Sigmoid colon (tissue), 7 donors: Measurements from ENCODE around the gene SV2B. TPM values are rescaled to one million over a fixed set of nuclear protein-coding genes. Genes with fewer than 3 reads are reported as not detected.

ENCODE experiments used
- DNase-seq: peaks from one replicate; pipeline ENCODE4 v3.0.0-alpha.2; 2019
- H3K27ac ChIP-seq, 4 donors: fragments of 200-600 bp; sonication (generic); one replicate each; pipeline ENCODE4 v1.5.1; 2016 to 2019; ENCODE audit warnings: mild to moderate bottlenecking in 1 of 4
- H3K27me3 ChIP-seq, 3 donors: fragments of 200-600 bp; sonication (generic); one replicate each; pipeline ENCODE4 v1.5.1; 2019; ENCODE audit warnings: mild to moderate bottlenecking in 1 of 3
- H3K36me3 ChIP-seq, 4 donors: fragments of 200-600 bp; sonication (generic); one replicate each; pipeline ENCODE4 v1.5.1; 2016 to 2019
- H3K4me1 ChIP-seq, 4 donors: fragments of 200-600 bp; sonication (generic); one replicate each; pipeline ENCODE4 v1.5.1; 2017 to 2019
- H3K4me3 ChIP-seq, 4 donors: fragments of 200-600 bp; sonication (generic); one replicate each; pipeline ENCODE4 v1.5.1; 2017 to 2019; ENCODE audit warnings: mild to moderate bottlenecking in 2 of 4, moderate library complexity in 1 of 4
- H3K9me3 ChIP-seq, 4 donors: fragments of 200-600 bp in 3 of 4; sonication (generic) in 3 of 4; one replicate each; pipeline versions ENCODE4 v1.5.1 to v1.6.1; 2013 to 2019
- EP300 ChIP-seq, 4 donors: sonication (generic); formaldehyde crosslinking; IDR thresholded peaks; one replicate each; pipeline ENCODE4 v1.6.1; 2017; ENCODE audit warnings: antibody characterized with exemption in 4 of 4
- POLR2A ChIP-seq, 2 donors: fragments of 450-650 bp; IDR thresholded peaks; one replicate each; pipeline ENCODE4 v1.6.1; 2016; ENCODE audit warnings: antibody characterized with exemption in 2 of 2, mild to moderate bottlenecking in 2 of 2, moderate library complexity in 2 of 2
- POLR2AphosphoS5 ChIP-seq, 4 donors: sonication (generic); formaldehyde crosslinking; IDR thresholded peaks; one replicate each; pipeline ENCODE4 v1.6.1; 2017; ENCODE audit warnings: antibody characterized with exemption in 4 of 4
- whole genome bisulfite sequencing, 2 donors: extraction: QIAGEN DNeasy Blood & Tissue Kit; methylation state at CpG; one replicate each; pipeline ENCODE4 v1.1.7; 2013; 5-methylcytosine and 5-hydroxymethylcytosine counted together
- intact Hi-C: fragments of 100-400 bp; cut with DNase I; formaldehyde crosslinking; loops from one replicate; pipeline ENCODE4 v1.15.1; 2023
- polyA plus RNA-seq, 3 donors: library from polyadenylated mRNA; stranded (reverse); fragments of 200-250 nt; gene quantifications; one replicate each; pipeline ENCODE4 v1.2.3, GENCODE V29; 2013
- total RNA-seq, 4 donors: library from RNA; depleted of rRNA; stranded (reverse); fragments of >200 nt; gene quantifications; one replicate each; pipeline ENCODE4 v1.1.0, GENCODE V29; 2016
- TF ChIP-seq, protein P1 (sequence below), 4 experiments: fragments of 450-650 bp in 3 of 4; fragments of 200-600 bp in 1 of 4; IDR thresholded peaks; one replicate each; pipeline ENCODE4 v1.5.1; 2016 to 2019; ENCODE audit warnings: antibody characterized with exemption in 4 of 4, mild to moderate bottlenecking in 3 of 4, moderate library complexity in 2 of 4
- donor health status: healthy with polysubstance abuse.
- donor health status: Bipolar disorder and iron deficiency.
- donor health status: healthy.

SV2B gene
- total and polyA plus RNA-seq, 7 donors: 2.0 to 5.0 (median 3.1) TPM; not detected in 2

DNA sequence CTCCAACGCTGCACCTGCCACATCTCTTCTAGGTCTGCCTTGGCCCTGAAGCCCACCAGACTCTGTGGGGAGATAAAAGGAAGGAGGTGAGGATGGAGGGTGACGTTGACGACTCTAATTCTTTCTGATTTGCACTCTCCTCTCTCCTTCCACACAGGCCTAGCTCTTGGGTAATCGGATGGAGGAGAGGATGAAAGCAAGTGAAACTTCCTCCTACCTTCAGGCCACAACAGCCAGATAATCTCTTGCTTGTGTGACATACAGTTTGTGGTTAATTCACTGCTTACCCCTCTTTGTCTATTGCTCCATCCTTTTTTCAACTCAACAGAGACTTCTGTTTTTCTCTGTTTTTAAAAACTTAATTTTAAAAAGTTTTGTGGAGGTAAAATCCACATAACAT is 208.1 kb downstream of the SV2B start:
- Histone ChIP-seq H3K36me3 (no peaks in the 10 kb centered on the region), H3K27ac (no peak overlapping the region), H3K4me3 (no peak overlapping the region), H3K9me3 (no peaks in the 10 kb centered on the region), H3K27me3 (peaks cover 0 to 11% (median 11%) of the 10 kb centered on the region in 3 donors), H3K4me1 (peaks cover 0 to under 1% (median under 1%) of the 10 kb centered on the region in 4 donors)
- DNase-seq: no peak
- intact Hi-C loops: loop anchor here (10.0 kb wide), 2 partner anchors 57 to 1407 kb away; no protein-coding TSS in a partner anchor
- TF ChIP-seq POLR2AphosphoS5 (IDR thresholded peaks at IDR 0.05): no peak
- TF ChIP-seq POLR2A (IDR thresholded peaks at IDR 0.05): no peak
- TF ChIP-seq EP300 (IDR thresholded peaks at IDR 0.05): no peak
- TF ChIP-seq, protein P1, sequence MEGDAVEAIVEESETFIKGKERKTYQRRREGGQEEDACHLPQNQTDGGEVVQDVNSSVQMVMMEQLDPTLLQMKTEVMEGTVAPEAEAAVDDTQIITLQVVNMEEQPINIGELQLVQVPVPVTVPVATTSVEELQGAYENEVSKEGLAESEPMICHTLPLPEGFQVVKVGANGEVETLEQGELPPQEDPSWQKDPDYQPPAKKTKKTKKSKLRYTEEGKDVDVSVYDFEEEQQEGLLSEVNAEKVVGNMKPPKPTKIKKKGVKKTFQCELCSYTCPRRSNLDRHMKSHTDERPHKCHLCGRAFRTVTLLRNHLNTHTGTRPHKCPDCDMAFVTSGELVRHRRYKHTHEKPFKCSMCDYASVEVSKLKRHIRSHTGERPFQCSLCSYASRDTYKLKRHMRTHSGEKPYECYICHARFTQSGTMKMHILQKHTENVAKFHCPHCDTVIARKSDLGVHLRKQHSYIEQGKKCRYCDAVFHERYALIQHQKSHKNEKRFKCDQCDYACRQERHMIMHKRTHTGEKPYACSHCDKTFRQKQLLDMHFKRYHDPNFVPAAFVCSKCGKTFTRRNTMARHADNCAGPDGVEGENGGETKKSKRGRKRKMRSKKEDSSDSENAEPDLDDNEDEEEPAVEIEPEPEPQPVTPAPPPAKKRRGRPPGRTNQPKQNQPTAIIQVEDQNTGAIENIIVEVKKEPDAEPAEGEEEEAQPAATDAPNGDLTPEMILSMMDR (IDR thresholded peaks at IDR 0.05): no peak
- 56 to 82% methylated on average over 4 of the region's 4 CpGs for WGBS, 2 donors

DNA sequence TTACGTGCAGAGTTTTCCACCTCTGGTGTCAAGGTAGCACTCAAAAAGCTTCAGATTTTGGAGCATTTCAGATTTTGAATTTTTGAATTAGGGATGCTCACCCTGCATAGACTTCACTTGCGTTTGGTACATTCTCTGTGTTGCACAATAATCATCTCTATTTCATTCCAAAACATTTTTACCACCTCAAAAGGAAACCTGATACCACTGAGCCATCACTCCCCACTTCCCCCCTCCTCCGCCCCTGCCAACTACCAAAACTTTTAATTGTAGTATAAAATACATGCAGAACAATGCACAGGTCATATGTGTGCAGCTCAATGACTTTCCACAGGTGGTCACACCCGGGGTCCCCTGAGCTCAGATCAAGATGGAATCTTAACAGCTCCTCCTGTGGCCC is 208.8 kb downstream of the SV2B start:
- intact Hi-C loops: loop anchor here (10.0 kb wide), 2 partner anchors 56 to 1406 kb away; no protein-coding TSS in a partner anchor
- Histone ChIP-seq H3K27ac (no peak overlapping the region), H3K9me3 (no peaks in the 10 kb centered on the region), H3K4me3 (no peak overlapping the region), H3K27me3 (peaks cover 0 to 4% (median 4%) of the 10 kb centered on the region in 3 donors), H3K36me3 (no peaks in the 10 kb centered on the region), H3K4me1 (no peaks in the 10 kb centered on the region)
- TF ChIP-seq POLR2A (IDR thresholded peaks at IDR 0.05): no peak
- no peak for TF ChIP-seq POLR2AphosphoS5 (IDR thresholded peaks at IDR 0.05)
- TF ChIP-seq, protein P1 (IDR thresholded peaks at IDR 0.05): no peak
- no peak for TF ChIP-seq EP300 (IDR thresholded peaks at IDR 0.05)
- WGBS, 2 donors: 74 to 84% methylated on average over 4 of the region's 4 CpGs
- DNase-seq: no peak

GRCh38 chr15:91311986-91312385 is 211.9 kb downstream of the SV2B start:
- Histone ChIP-seq H3K27ac (no peak overlapping the region), H3K27me3 (no peaks in the 10 kb centered on the region), H3K36me3 (no peaks in the 10 kb centered on the region), H3K4me3 (no peak overlapping the region), H3K4me1 (no peaks in the 10 kb centered on the region), H3K9me3 (no peaks in the 10 kb centered on the region)
- TF ChIP-seq EP300 (IDR thresholded peaks at IDR 0.05) (no peak), POLR2AphosphoS5 (IDR thresholded peaks at IDR 0.05) (no peak), POLR2A (IDR thresholded peaks at IDR 0.05) (no peak)
- TF ChIP-seq, protein P1 (IDR thresholded peaks at IDR 0.05): no peak
- WGBS, 2 donors: 58 to 89% methylated on average over 2 of the region's 2 CpGs
- intact Hi-C loops: no loop called here
- no peak for DNase-seq

- Histone ChIP-seq H3K27ac (no peak overlapping the region), H3K27me3 (no peaks in the 10 kb centered on the region), H3K4me1 (no peaks in the 10 kb centered on the region), H3K9me3 (no peaks in the 10 kb centered on the region), H3K36me3 (no peaks in the 10 kb centered on the region), H3K4me3 (no peak overlapping the region)
- 82 to 87% methylated on average over 7 of the region's 7 CpGs for WGBS, 2 donors
- TF ChIP-seq POLR2AphosphoS5 (IDR thresholded peaks at IDR 0.05) (no peak), EP300 (IDR thresholded peaks at IDR 0.05) (no peak), POLR2A (IDR thresholded peaks at IDR 0.05) (no peak)
- TF ChIP-seq, protein P1 (IDR thresholded peaks at IDR 0.05): no peak
- intact Hi-C loops: no loop called here
- no peak for DNase-seq
Observed at GRCh38 chr15:91316126-91316525, 216.1 kb downstream of the SV2B start.

DNA sequence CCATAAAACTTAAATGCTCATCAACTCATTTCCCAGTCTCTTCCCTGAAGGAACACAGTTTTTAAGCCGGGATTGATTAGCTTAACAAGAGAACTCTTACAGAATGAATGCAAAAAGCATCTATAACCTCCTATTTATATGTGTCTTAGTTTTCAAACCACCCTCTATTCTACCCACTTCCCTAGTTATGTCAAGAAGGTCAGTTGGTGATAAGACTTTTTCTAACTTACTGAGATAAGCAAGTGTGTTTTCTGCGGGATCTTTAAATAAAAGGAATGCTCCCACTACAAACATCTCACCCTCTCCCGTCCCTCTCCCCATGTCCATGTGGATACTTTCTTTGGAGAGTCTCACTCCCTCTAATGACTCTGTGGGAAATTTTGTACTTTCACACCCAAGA is 218.5 kb downstream of the SV2B start:
- no peaks in the 10 kb centered on the region for H3K36me3 ChIP-seq
- no peaks in the 10 kb centered on the region for H3K27me3 ChIP-seq
- TF ChIP-seq POLR2A (IDR thresholded peaks at IDR 0.05) (no peak), EP300 (IDR thresholded peaks at IDR 0.05) (no peak), POLR2AphosphoS5 (IDR thresholded peaks at IDR 0.05) (no peak)
- TF ChIP-seq, protein P1 (IDR thresholded peaks at IDR 0.05): no peak
- 85 to 89% methylated on average over 3 of the region's 3 CpGs for WGBS, 2 donors
- intact Hi-C loops: no loop called here
- no peak for DNase-seq
- H3K4me3 ChIP-seq: no peak overlapping the region
- no peaks in the 10 kb centered on the region for H3K9me3 ChIP-seq
- no peak overlapping the region for H3K27ac ChIP-seq
- H3K4me1 ChIP-seq: no peaks in the 10 kb centered on the region
